Endometrial microvascular endothelial cells (primary cell): ENCODE data around the gene EXOC6B. TPM values are rescaled to one million over a fixed set of nuclear protein-coding genes. Genes with fewer than 3 reads are reported as not detected.

Experiments used
- in situ Hi-C: cut with HindIII; loops from 2 replicates; pipeline ENCODE4 v1.10.0; 2017; ENCODE audit warnings: low sequenced_read_pairs, low pct_unique_long_range_greater_than_20kb; ENCODE audit errors: inconsistent ontology term
- total RNA-seq: library from RNA; depleted of rRNA; stranded (reverse); fragments of >200 nt; gene quantifications from one replicate; pipeline ENCODE4 v1.2.3, GENCODE V29; 2015; ENCODE audit errors: inconsistent ontology term

The EXOC6B gene
- total RNA-seq, 1 donor from 2014 or later, result 32.3 TPM

- in situ Hi-C loops, result no loop called here
These were observed 683.0 kb downstream of the EXOC6B start for GRCh38 chr2:72142570-72143440.

GRCh38 chr2:72141881-72142451, 683.9 kb downstream of the EXOC6B start:
- in situ Hi-C loops, result no loop called here

GRCh38 chr2:72141032-72141645, 684.7 kb downstream of the EXOC6B start:
- in situ Hi-C loops, result no loop called here

GRCh38 chr2:72140621-72140960, 685.2 kb downstream of the EXOC6B start:
- in situ Hi-C loops, result no loop called here

GRCh38 chr2:72139874-72140620, 685.8 kb downstream of the EXOC6B start:
- in situ Hi-C loops, result no loop called here

- in situ Hi-C loops, result no loop called here
These were observed 686.4 kb downstream of the EXOC6B start for GRCh38 chr2:72139471-72139873.

GRCh38 chr2:72138921-72139381, 686.9 kb downstream of the EXOC6B start:
- in situ Hi-C loops, result no loop called here

- in situ Hi-C loops, result no loop called here
These were observed 687.6 kb downstream of the EXOC6B start for GRCh38 chr2:72138011-72138881.

- in situ Hi-C loops, result no loop called here
These were observed 688.3 kb downstream of the EXOC6B start for GRCh38 chr2:72137498-72138010.

GRCh38 chr2:72136933-72137497, 688.8 kb downstream of the EXOC6B start:
- in situ Hi-C loops, result no loop called here

GRCh38 chr2:72136331-72136730, 689.5 kb downstream of the EXOC6B start:
- in situ Hi-C loops, result no loop called here

GRCh38 chr2:72135921-72136320, 689.9 kb downstream of the EXOC6B start:
- in situ Hi-C loops, result no loop called here

GRCh38 chr2:72134997-72135800, 690.6 kb downstream of the EXOC6B start:
- in situ Hi-C loops, result no loop called here

- in situ Hi-C loops, result no loop called here
These were observed 691.3 kb downstream of the EXOC6B start for GRCh38 chr2:72134408-72134996.

GRCh38 chr2:72133721-72134407, 692.0 kb downstream of the EXOC6B start:
- in situ Hi-C loops, result no loop called here

GRCh38 chr2:72132981-72133720, 692.7 kb downstream of the EXOC6B start:
- in situ Hi-C loops, result no loop called here
